GM12878 (cell line): ENCODE data around the gene PARK7. TPM values are rescaled to one million over a fixed set of nuclear protein-coding genes. Genes with fewer than 3 reads are reported as not detected.

Experiments used
- ATAC-seq: fragments of 200-7000 bp; cut with Tn5 transposase; 3 replicates; pipeline ENCODE4 v1.9.1; 2020; ENCODE audit warnings: mild to moderate bottlenecking, moderate library complexity
- BruUV-seq: library from RNA; stranded (reverse); fragments of 400-500 nt; replicated peaks from 2 replicates; lab custom pipeline; 2021; lab: Mats Ljungman, UMichigan
- CTCF ChIA-PET: fragments of 300-600 bp; sonication (Branson Sonifier 250); formaldehyde crosslinking; extraction: SDS; loops from one replicate; lab custom pipeline; 2021; ENCODE audit warnings: inconsistent platforms; lab: Yijun Ruan, JAX
- POLR2A ChIA-PET: fragments of 350-600 bp; formaldehyde crosslinking; extraction: SDS; loops from one replicate; lab custom pipeline; 2021; ENCODE audit warnings: inconsistent platforms; lab: Charles Lee
- RAD21 ChIA-PET: fragments of 300-600 bp; sonication (Branson Sonifier 250); formaldehyde crosslinking; loops from one replicate; lab custom pipeline; 2023; ENCODE audit warnings: antibody characterized with exemption; ENCODE audit not compliant: unreplicated experiment; lab: Charles Lee
- SMC1A ChIA-PET: fragments of 300-600 bp; sonication (Branson Sonifier 250); formaldehyde crosslinking; loops from one replicate; lab custom pipeline; 2023; ENCODE audit not compliant: unreplicated experiment, uncharacterized antibody; lab: Charles Lee
- DNase-seq: peaks from one replicate; pipeline ENCODE4 v3.0.0-alpha.2; 2011; ENCODE audit warnings: low read depth, low spot score
- FAIRE-seq: peaks from 3 replicates; lab custom pipeline; 2011; peaks lifted over from hg19 to GRCh38; lab: Jason Lieb, UNC
- H2AFZ ChIP-seq: 2 replicates; pipeline ENCODE4 v1.6.0; 2011; ENCODE audit warnings: low read depth, low read length, control low read depth; ENCODE audit not compliant: control insufficient read depth
- H3K27ac ChIP-seq: 2 replicates; pipeline ENCODE4 v1.5.1; 2011; ENCODE audit warnings: control low read depth; ENCODE audit not compliant: control insufficient read depth, insufficient read depth
- H3K27me3 ChIP-seq, 2 experiments: replicated peaks in 1 of 2; 2 replicates each; pipeline versions ENCODE4 v1.6.0 to v1.6.1; 2011; ENCODE audit warnings: low read length in 1 of 2; ENCODE audit not compliant: control insufficient read depth in 2 of 2, insufficient read depth in 2 of 2
- H3K36me3 ChIP-seq, 2 experiments: 2 replicates each; pipeline ENCODE4 v1.5.1; 2011; ENCODE audit warnings: low read length in 1 of 2; ENCODE audit not compliant: control insufficient read depth in 2 of 2, insufficient read depth in 2 of 2
- H3K4me1 ChIP-seq: 2 replicates; pipeline ENCODE4 v1.6.1; 2011; ENCODE audit warnings: mild to moderate bottlenecking, low read length, moderate library complexity, mixed read lengths; ENCODE audit not compliant: control insufficient read depth, insufficient read depth
- H3K4me2 ChIP-seq: 2 replicates; pipeline ENCODE4 v1.6.0; 2011; ENCODE audit warnings: control low read depth; ENCODE audit not compliant: control insufficient read depth, insufficient read depth
- H3K4me3 ChIP-seq: fragments of 200-600 bp; sonication (generic); 2 replicates; pipeline ENCODE4 v1.5.1; 2016
- H3K79me2 ChIP-seq: 2 replicates; pipeline ENCODE4 v1.6.0; 2011; ENCODE audit warnings: low read length; ENCODE audit not compliant: control insufficient read depth, insufficient read depth
- H3K9ac ChIP-seq: 2 replicates; pipeline ENCODE4 v1.8.0; 2011; ENCODE audit warnings: low read length, control low read depth, mixed read lengths; ENCODE audit not compliant: control insufficient read depth, insufficient read depth
- H3K9me3 ChIP-seq: replicated peaks from 3 replicates; pipeline ENCODE4 v1.5.1; 2011; ENCODE audit warnings: mild to moderate bottlenecking, low read length; ENCODE audit not compliant: control insufficient read depth, insufficient read depth
- H4K20me1 ChIP-seq: 2 replicates; pipeline ENCODE4 v1.6.0; 2011; ENCODE audit not compliant: control insufficient read depth, insufficient read depth
- ATF3 ChIP-seq: IDR thresholded peaks from 2 replicates; pipeline ENCODE4 v1.6.1; 2011; ENCODE audit warnings: low read depth, mild to moderate bottlenecking, low read length, moderate library complexity, borderline replicate concordance; ENCODE audit errors: extremely low read depth
- CUX1 ChIP-seq: IDR thresholded peaks from 2 replicates; pipeline ENCODE4 v1.6.1; 2012; ENCODE audit warnings: improper control_type of control experiment, low read depth, low read length; ENCODE audit not compliant: insufficient replicate concordance
- E2F4 ChIP-seq: IDR thresholded peaks from 2 replicates; pipeline ENCODE4 v1.6.1; 2012; ENCODE audit warnings: low read depth, low read length, improper control_type of control experiment
- JUND ChIP-seq: IDR thresholded peaks from 2 replicates; pipeline ENCODE4 v1.6.1; 2012; ENCODE audit warnings: low read depth, mild to moderate bottlenecking, low read length, improper control_type of control experiment, moderate library complexity
- LARP7 ChIP-seq: fragments of 450-650 bp; IDR thresholded peaks from 2 replicates; pipeline ENCODE4 v1.6.1; 2017; ENCODE audit warnings: mild to moderate bottlenecking
- RAD21 ChIP-seq: IDR thresholded peaks from 2 replicates; pipeline ENCODE4 v1.6.1; 2011; ENCODE audit warnings: mild to moderate bottlenecking, low read depth, low read length, moderate library complexity; ENCODE audit not compliant: insufficient read depth
- RELA ChIP-seq: fragments of 450-650 bp; IDR thresholded peaks from 2 replicates; pipeline ENCODE4 v1.8.0; 2014; ENCODE audit warnings: borderline replicate concordance; ENCODE audit not compliant: partially characterized antibody
- WRNIP1 ChIP-seq: IDR thresholded peaks from 2 replicates; pipeline ENCODE4 v1.6.1; 2011; ENCODE audit warnings: low read depth, low read length, improper control_type of control experiment, borderline replicate concordance
- ZNF687 ChIP-seq: fragments of 450-650 bp; IDR thresholded peaks from 2 replicates; pipeline ENCODE4 v1.6.1; 2017; ENCODE audit warnings: mild to moderate bottlenecking, moderate library complexity
- ZZZ3 ChIP-seq: IDR thresholded peaks from 2 replicates; pipeline ENCODE4 v1.6.1; 2011; ENCODE audit warnings: low read depth; ENCODE audit not compliant: control insufficient read depth, insufficient read length
- WGBS: methylation state at CpG from one replicate; pipeline ENCODE4 v1.1.6; 2016; ENCODE audit warnings: low lambda C conversion rate; ENCODE audit not compliant: insufficient replicate concordance, insufficient coverage; ENCODE audit errors: missing lambda C conversion rate; 5-methylcytosine and 5-hydroxymethylcytosine counted together
- in situ Hi-C: fragments of 300-500 bp; cut with MboI; formaldehyde crosslinking; loops from 9 replicates; pipeline ENCODE4 v1.14.3; 2018; ENCODE audit warnings: mixed read lengths
- intact Hi-C: fragments of 100-400 bp; cut with micrococcal nuclease; formaldehyde crosslinking; loops from one replicate; pipeline ENCODE4 v1.14.2; 2022; ENCODE audit not compliant: unreplicated experiment
- polyA plus RNA-seq, 11 experiments: library from polyadenylated mRNA; depleted of rRNA in 4 of 11; unstranded in 6 of 11; stranded (reverse) in 5 of 11; fragments of >200 nt; fragmentation: Nextera tagmentation in 4 of 11; fragmentation: Illumina TruSeq in 1 of 11; extraction: Ambion mirVana in 4 of 11; extraction: Trizol in 1 of 11; gene quantifications; 1 replicate in 1 of 11; 2 replicates in 10 of 11; pipeline versions ENCODE4 v1.2.1 to v1.2.3, GENCODE V29; 2011 to 2016; ENCODE audit warnings: inconsistent platforms in 2 of 11, missing spikeins in 2 of 11, low read depth in 1 of 11
- total RNA-seq, 4 experiments: library from RNA; depleted of rRNA in 3 of 4; stranded (reverse); fragments of >200 nt in 3 of 4; fragmentation: Illumina TruSeq in 1 of 4; extraction: Trizol in 1 of 4; gene quantifications; 2 replicates each; pipeline versions ENCODE4 v1.2.1 to v1.2.3, GENCODE V29; 2013 to 2021

Gene PARK7
- total and polyA plus RNA-seq, 10 of the 15 experiments (the other 5 are each of a cell fraction or from before 2014, with no cell fraction given), result 267 to 1,056 (median 495) TPM

- Histone ChIP-seq H3K4me3 (no peak overlapping the region), H3K27me3 (no peaks in the 10 kb centered on the region), H2AFZ (no peak overlapping the region), H4K20me1 (no peaks in the 10 kb centered on the region), H3K27ac (no peak overlapping the region), H3K4me1 (peaks cover 12% of the 10 kb centered on the region), H3K79me2 (no peaks in the 10 kb centered on the region), H3K4me2 (no peak overlapping the region), H3K36me3 (no peaks in the 10 kb centered on the region), H3K9me3 (no peaks in the 10 kb centered on the region), H3K9ac (no peak overlapping the region)
- no TSS peak for BruUV-seq
- in situ Hi-C loops (no loop called here), intact Hi-C loops (no loop called here)
- ChIA-PET SMC1A (no interaction called here), POLR2A (interaction anchor here (1.4 kb wide), 1 partner anchor 8 kb away, joined by 3 read pairs; no protein-coding TSS in a partner anchor), CTCF (interaction anchor here (0.8 kb wide), 1 partner anchor 15 kb away, joined by 3 read pairs; no protein-coding TSS in a partner anchor), RAD21 (no interaction called here)
- ATAC-seq (no peak), DNase-seq (no peak), FAIRE-seq (no peak)
- WGBS, result 59% methylated on average over 4 of the region's 7 CpGs
- TF ChIP-seq E2F4 (no peak), JUND (no peak), ZNF687 (no peak), CUX1 (no peak), WRNIP1 (no peak), RELA (no peak), ZZZ3 (no peak), LARP7 (no peak), RAD21 (no peak), ATF3 (no peak)
Observed at GRCh38 chr1:7929637-7930036, 31.9 kb upstream of the PARK7 start.
